ENCODE measurements around the gene KPNA4.
A peak's percentile ranks its signal among the peaks of the same experiment; 100 is the strongest.

DNA sequence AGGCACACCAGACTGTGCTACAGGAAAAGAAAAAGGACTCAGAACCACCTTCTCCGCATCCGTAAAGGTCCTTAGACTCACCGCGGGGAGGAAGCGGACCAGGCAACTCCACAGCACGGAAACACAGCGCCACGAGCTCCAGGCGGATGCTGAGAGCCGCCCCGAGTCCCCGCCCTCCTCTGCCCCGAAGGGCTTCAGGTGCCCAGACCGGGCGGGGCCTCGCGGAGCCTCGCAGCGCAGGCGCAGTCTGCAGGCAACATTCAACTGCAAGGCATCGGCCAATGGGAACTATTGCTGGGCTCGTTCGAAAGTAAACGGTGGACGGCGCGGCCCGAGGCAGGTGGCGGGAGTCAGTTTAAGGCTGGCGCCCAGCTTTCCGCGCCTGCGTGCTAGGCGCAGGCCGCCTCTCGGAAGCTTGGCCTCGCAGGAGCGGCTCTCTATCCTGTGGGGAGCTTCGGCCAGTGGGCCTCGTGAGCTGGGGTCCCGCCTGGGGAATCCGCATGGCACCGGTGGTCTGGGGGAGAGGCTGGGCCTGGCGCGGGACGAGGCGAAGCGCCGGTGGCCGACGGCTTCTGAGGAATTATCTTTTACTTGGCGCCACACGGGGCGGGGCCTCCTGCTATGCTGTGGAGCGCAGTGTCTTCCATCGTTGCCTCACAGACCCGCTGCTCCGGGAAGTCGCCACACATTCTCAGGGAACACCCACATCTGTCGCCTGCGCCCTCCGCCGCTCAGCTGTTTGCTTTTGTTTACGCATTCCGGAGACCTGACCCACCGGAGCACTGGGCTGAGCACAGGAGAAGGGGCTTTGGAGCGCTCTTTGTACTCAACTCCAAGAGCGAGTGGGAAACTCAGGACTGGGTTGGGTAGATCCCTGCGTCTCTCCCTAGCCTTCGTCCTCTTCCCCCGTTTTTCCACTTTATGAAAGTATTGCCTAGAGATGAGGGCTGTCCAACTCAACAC, 115.5 kb downstream of the KPNA4 start, which contains the start of gene TRIM59:
- TF ChIP-seq POLR2AphosphoS5 (IDR thresholded peaks at IDR 0.05; ENCODE audit: low read depth, low read length): peak; percentile 78
- TF ChIP-seq, protein P1, sequence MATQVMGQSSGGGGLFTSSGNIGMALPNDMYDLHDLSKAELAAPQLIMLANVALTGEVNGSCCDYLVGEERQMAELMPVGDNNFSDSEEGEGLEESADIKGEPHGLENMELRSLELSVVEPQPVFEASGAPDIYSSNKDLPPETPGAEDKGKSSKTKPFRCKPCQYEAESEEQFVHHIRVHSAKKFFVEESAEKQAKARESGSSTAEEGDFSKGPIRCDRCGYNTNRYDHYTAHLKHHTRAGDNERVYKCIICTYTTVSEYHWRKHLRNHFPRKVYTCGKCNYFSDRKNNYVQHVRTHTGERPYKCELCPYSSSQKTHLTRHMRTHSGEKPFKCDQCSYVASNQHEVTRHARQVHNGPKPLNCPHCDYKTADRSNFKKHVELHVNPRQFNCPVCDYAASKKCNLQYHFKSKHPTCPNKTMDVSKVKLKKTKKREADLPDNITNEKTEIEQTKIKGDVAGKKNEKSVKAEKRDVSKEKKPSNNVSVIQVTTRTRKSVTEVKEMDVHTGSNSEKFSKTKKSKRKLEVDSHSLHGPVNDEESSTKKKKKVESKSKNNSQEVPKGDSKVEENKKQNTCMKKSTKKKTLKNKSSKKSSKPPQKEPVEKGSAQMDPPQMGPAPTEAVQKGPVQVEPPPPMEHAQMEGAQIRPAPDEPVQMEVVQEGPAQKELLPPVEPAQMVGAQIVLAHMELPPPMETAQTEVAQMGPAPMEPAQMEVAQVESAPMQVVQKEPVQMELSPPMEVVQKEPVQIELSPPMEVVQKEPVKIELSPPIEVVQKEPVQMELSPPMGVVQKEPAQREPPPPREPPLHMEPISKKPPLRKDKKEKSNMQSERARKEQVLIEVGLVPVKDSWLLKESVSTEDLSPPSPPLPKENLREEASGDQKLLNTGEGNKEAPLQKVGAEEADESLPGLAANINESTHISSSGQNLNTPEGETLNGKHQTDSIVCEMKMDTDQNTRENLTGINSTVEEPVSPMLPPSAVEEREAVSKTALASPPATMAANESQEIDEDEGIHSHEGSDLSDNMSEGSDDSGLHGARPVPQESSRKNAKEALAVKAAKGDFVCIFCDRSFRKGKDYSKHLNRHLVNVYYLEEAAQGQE (IDR thresholded peaks at IDR 0.05; ENCODE audit: insufficient read depth in 1 of 2, low read depth in 2 of 2, low read length in 2 of 2): 0 out of 4 replicates have a peak, but pooled peaks of 1 of the 2 experiments have one; percentile 31
- TF ChIP-seq SIN3A (IDR thresholded peaks at IDR 0.05; ENCODE audit: borderline replicate concordance, insufficient read depth, low read length): no peak
